Chondrocyte (in vitro differentiated cells): ENCODE results near the gene IL20RB. TPM values are rescaled to one million over a fixed set of nuclear protein-coding genes. Genes with fewer than 3 reads are reported as not detected.

ENCODE experiments used
- DNase-seq: peaks from one replicate; pipeline ENCODE4 v3.0.0; 2021; ENCODE audit warnings: mixed read lengths, low spot score
- H3K27ac Mint-ChIP-seq: one replicate; pipeline ENCODE4 v1.8.0; 2021; ENCODE audit warnings: mild to moderate bottlenecking, moderate library complexity, mixed read lengths; ENCODE audit not compliant: unreplicated experiment
- H3K27me3 Mint-ChIP-seq: 2 replicates; pipeline ENCODE4 v1.8.0; 2021; ENCODE audit warnings: low read depth, mixed read lengths
- H3K36me3 Mint-ChIP-seq: 2 replicates; pipeline ENCODE4 v1.8.0; 2021; ENCODE audit warnings: low read depth, mixed read lengths
- H3K4me1 Mint-ChIP-seq: 2 replicates; pipeline ENCODE4 v1.8.0; 2021; ENCODE audit warnings: low read depth, mild to moderate bottlenecking, mixed read lengths
- H3K4me3 Mint-ChIP-seq: one replicate; pipeline ENCODE4 v1.8.0; 2021; ENCODE audit warnings: mild to moderate bottlenecking, moderate library complexity, mixed read lengths; ENCODE audit not compliant: unreplicated experiment
- H3K9me3 Mint-ChIP-seq: 2 replicates; pipeline ENCODE4 v1.8.0; 2021; ENCODE audit warnings: low read depth, mixed read lengths
- total RNA-seq: library from RNA; stranded (reverse); gene quantifications from 3 replicates; pipeline ENCODE4 v1.2.1, GENCODE V29; 2021
- TF ChIP-seq, protein P1 (sequence below): fragments of 200-600 bp; sonication (generic); IDR thresholded peaks from 2 replicates; pipeline ENCODE4 v1.5.0; 2021; ENCODE audit warnings: antibody characterized with exemption, mild to moderate bottlenecking, moderate library complexity

The IL20RB gene
- total RNA-seq, 1 donor from 2014 or later = 0.92 TPM

GRCh38 chr3:137046747-137047146, 89.0 kb downstream of the IL20RB start:
- Mint-ChIP-seq H3K4me1 (no peaks in the 10 kb centered on the region), H3K36me3 (no peaks in the 10 kb centered on the region), H3K9me3 (no peaks in the 10 kb centered on the region), H3K27me3 (peaks cover 8% of the 10 kb centered on the region), H3K27ac (no peak overlapping the region), H3K4me3 (no peak overlapping the region)
- TF ChIP-seq, protein P1, sequence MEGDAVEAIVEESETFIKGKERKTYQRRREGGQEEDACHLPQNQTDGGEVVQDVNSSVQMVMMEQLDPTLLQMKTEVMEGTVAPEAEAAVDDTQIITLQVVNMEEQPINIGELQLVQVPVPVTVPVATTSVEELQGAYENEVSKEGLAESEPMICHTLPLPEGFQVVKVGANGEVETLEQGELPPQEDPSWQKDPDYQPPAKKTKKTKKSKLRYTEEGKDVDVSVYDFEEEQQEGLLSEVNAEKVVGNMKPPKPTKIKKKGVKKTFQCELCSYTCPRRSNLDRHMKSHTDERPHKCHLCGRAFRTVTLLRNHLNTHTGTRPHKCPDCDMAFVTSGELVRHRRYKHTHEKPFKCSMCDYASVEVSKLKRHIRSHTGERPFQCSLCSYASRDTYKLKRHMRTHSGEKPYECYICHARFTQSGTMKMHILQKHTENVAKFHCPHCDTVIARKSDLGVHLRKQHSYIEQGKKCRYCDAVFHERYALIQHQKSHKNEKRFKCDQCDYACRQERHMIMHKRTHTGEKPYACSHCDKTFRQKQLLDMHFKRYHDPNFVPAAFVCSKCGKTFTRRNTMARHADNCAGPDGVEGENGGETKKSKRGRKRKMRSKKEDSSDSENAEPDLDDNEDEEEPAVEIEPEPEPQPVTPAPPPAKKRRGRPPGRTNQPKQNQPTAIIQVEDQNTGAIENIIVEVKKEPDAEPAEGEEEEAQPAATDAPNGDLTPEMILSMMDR = no peak
- no peak for DNase-seq

GRCh38 chr3:137047240-137047639, 89.5 kb downstream of the IL20RB start:
- H3K27me3 Mint-ChIP-seq = peaks cover 10% of the 10 kb centered on the region
- no peaks in the 10 kb centered on the region for H3K36me3 Mint-ChIP-seq
- H3K27ac Mint-ChIP-seq = no peak overlapping the region
- TF ChIP-seq, protein P1 = no peak
- no peaks in the 10 kb centered on the region for H3K4me1 Mint-ChIP-seq
- no peak overlapping the region for H3K4me3 Mint-ChIP-seq
- no peak for DNase-seq
- no peaks in the 10 kb centered on the region for H3K9me3 Mint-ChIP-seq

GRCh38 chr3:137050281-137050680, 92.5 kb downstream of the IL20RB start:
- Mint-ChIP-seq H3K27me3 (peaks cover 9% of the 10 kb centered on the region), H3K4me3 (no peak overlapping the region)

DNA sequence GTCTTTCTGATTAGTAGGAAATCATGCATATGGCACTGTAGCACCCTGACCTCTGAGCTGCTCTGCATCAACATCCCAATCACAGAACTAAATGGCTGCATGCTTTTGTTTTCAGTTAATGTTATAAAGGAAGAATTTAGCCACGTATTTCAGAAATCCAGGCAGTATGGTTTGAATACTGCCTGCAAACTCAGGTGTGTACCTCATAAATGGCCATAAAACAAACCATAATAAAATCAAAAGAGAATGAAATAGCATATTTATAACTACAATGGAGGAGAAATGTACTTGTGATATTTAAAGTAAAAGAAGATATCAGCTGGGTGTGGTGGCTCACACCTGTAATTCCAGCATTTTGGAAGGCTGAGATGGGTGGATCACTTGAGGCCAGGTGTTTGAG, 94.5 kb downstream of the IL20RB start:
- Mint-ChIP-seq H3K4me1 (no peaks in the 10 kb centered on the region), H3K4me3 (no peak overlapping the region), H3K27ac (no peak overlapping the region), H3K27me3 (peaks cover 13% of the 10 kb centered on the region), H3K36me3 (no peaks in the 10 kb centered on the region), H3K9me3 (no peaks in the 10 kb centered on the region)
- TF ChIP-seq, protein P1 = no peak
- DNase-seq = no peak

More at GRCh38 chr3:137050281-137050680, 92.5 kb downstream of the IL20RB start:
- H3K27ac Mint-ChIP-seq = no peak overlapping the region
- TF ChIP-seq, protein P1 = no peak
- H3K4me1 Mint-ChIP-seq = no peaks in the 10 kb centered on the region
- H3K9me3 Mint-ChIP-seq = no peaks in the 10 kb centered on the region
- no peak for DNase-seq
- no peaks in the 10 kb centered on the region for H3K36me3 Mint-ChIP-seq

Other genes starting within 250 kb of the IL20RB start
- 39.8 to 46.0 TPM (median 40.9 TPM) in 3 replicates for gene STAG1, start 205.6 kb upstream of the IL20RB start, total RNA-seq
- 2.8 to 3.9 TPM (median 3.8 TPM) in 3 replicates for gene SLC35G2, start 138.9 kb upstream of the IL20RB start, total RNA-seq
- gene NCK1, start 95.8 kb upstream of the IL20RB start, total RNA-seq = 29.3 to 38.1 TPM (median 30.8 TPM) in 3 replicates